OCI-LY7 (cell line): ENCODE data around the gene FASTKD2. TPM values are rescaled to one million over a fixed set of nuclear protein-coding genes. Genes with fewer than 3 reads are reported as not detected.

Experiments used
- BruUV-seq: library from RNA; stranded (reverse); fragments of 400-500 nt; replicated peaks from 2 replicates; lab custom pipeline; 2021; lab: Mats Ljungman, UMichigan
- CTCF ChIA-PET: fragments of 300-600 bp; sonication (Branson Sonifier 250); formaldehyde crosslinking; loops from one replicate; lab custom pipeline; 2022; ENCODE audit warnings: antibody characterized with exemption; ENCODE audit not compliant: unreplicated experiment; lab: Charles Lee
- POLR2A ChIA-PET: fragments of 300-600 bp; sonication (Branson Sonifier 250); formaldehyde crosslinking; loops from one replicate; lab custom pipeline; 2022; ENCODE audit warnings: antibody characterized with exemption; lab: Charles Lee
- DNase-seq: peaks from one replicate; pipeline ENCODE4 v3.0.0-alpha.2; 2015; ENCODE audit warnings: low spot score
- H2AFZ ChIP-seq: fragments of 200-600 bp; sonication (generic), shearing (Covaris generic); 2 replicates; pipeline ENCODE4 v1.6.1; 2014; ENCODE audit warnings: mild to moderate bottlenecking, antibody characterized with exemption, low read length, moderate library complexity
- H3K27ac ChIP-seq: fragments of 200-600 bp; sonication (generic); 2 replicates; pipeline ENCODE4 v1.5.1; 2014; ENCODE audit warnings: mixed run types, low read depth, mild to moderate bottlenecking, moderate library complexity, low read length, inconsistent platforms; ENCODE audit not compliant: poor library complexity, severe bottlenecking
- H3K36me3 ChIP-seq: fragments of 200-600 bp; sonication (generic); 2 replicates; pipeline ENCODE4 v1.6.1; 2014; ENCODE audit warnings: mild to moderate bottlenecking, antibody characterized with exemption, low read length, moderate library complexity, mixed read lengths; ENCODE audit not compliant: insufficient read depth
- H3K4me1 ChIP-seq: fragments of 200-600 bp; sonication (generic); 2 replicates; pipeline ENCODE4 v1.5.1; 2014; ENCODE audit warnings: mild to moderate bottlenecking, low read length; ENCODE audit not compliant: insufficient read depth, poor library complexity, severe bottlenecking
- H3K4me2 ChIP-seq: fragments of 200-600 bp; sonication (generic); 2 replicates; pipeline ENCODE4 v1.6.1; 2014; ENCODE audit warnings: mild to moderate bottlenecking, low read length
- H3K4me3 ChIP-seq: fragments of 200-600 bp; sonication (generic); 2 replicates; pipeline ENCODE4 v1.5.1; 2014; ENCODE audit warnings: mild to moderate bottlenecking, low read depth, low read length; ENCODE audit not compliant: poor library complexity, severe bottlenecking
- H3K79me2 ChIP-seq: fragments of 200-600 bp; sonication (generic); 2 replicates; pipeline ENCODE4 v1.6.1; 2016; ENCODE audit warnings: low read depth, mild to moderate bottlenecking, low read length, moderate library complexity, mixed read lengths; ENCODE audit not compliant: insufficient read depth
- H3K9me2 ChIP-seq: fragments of 200-600 bp; sonication (generic); 2 replicates; pipeline ENCODE4 v1.6.1; 2016; ENCODE audit warnings: mild to moderate bottlenecking, low read length, mixed read lengths; ENCODE audit not compliant: insufficient read depth
- H3K9me3 ChIP-seq: fragments of 200-600 bp; sonication (generic); 2 replicates; pipeline ENCODE4 v1.6.1; 2014; ENCODE audit warnings: mild to moderate bottlenecking, mixed run types, low read length, mixed read lengths
- H4K20me1 ChIP-seq: fragments of 200-600 bp; sonication (generic); 2 replicates; pipeline ENCODE4 v1.6.1; 2014; ENCODE audit warnings: mild to moderate bottlenecking, antibody characterized with exemption, low read length, moderate library complexity, mixed read lengths; ENCODE audit not compliant: insufficient read depth
- EZH2phosphoT487 ChIP-seq: fragments of 200-600 bp; sonication (generic); IDR thresholded peaks from 2 replicates; pipeline ENCODE4 v1.6.1; 2018; ENCODE audit warnings: low read depth, borderline replicate concordance, mild to moderate bottlenecking, mixed run types, antibody characterized with exemption, low read length, moderate library complexity, mixed read lengths
- intact Hi-C: fragments of 100-400 bp; cut with micrococcal nuclease; formaldehyde crosslinking; loops from one replicate; pipeline ENCODE4 v1.10.0; 2022; ENCODE audit not compliant: unreplicated experiment
- total RNA-seq, 2 experiments: library from RNA; depleted of rRNA in 1 of 2; stranded (reverse); fragments of >200 nt in 1 of 2; shearing (Covaris generic) in 1 of 2; gene quantifications; 2 replicates each; pipeline ENCODE4 v1.2.3, GENCODE V29; 2014 to 2022
- TF ChIP-seq, protein P1 (sequence below): fragments of 200-600 bp; sonication (generic); conservative IDR thresholded peaks from 2 replicates; pipeline ENCODE4 v1.5.1; 2014; ENCODE audit warnings: mild to moderate bottlenecking, antibody characterized with exemption, low read length, moderate library complexity, mixed read lengths

FASTKD2 gene
- total RNA-seq, 2 experiments from 2014 or later = 17.0 to 20.9 TPM

DNA sequence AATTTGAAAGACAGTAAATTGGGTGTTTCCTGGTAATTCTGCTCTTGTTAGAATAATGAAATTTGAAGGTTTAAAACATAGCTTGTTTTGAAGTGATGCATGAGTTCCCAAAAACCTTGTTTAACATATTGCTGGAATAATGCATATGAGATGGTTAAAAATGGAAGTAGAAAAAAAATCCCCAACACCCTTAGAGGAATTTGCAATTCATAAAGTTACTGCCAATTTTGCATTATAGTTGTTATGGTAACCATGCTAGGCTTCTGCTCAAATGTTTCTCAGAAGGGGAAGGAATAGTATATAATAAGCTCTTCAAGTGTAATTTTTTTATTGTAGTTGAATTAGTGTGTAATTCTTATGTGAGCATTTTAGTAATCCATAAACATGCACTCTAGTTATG lies 49.1 kb downstream of the FASTKD2 start:
- no peaks in the 10 kb centered on the region for H3K36me3 ChIP-seq
- H3K9me3 ChIP-seq = no peaks in the 10 kb centered on the region
- H3K27ac ChIP-seq = no peak overlapping the region
- H3K79me2 ChIP-seq = no peaks in the 10 kb centered on the region
- ChIA-PET CTCF (no interaction called here), POLR2A (interaction anchor here (0.7 to 1.2 kb wide), 3 partner anchors 9 to 391 kb away, joined by 3 read pairs; no protein-coding TSS in a partner anchor)
- H3K9me2 ChIP-seq = no peaks in the 10 kb centered on the region
- H3K4me1 ChIP-seq = no peaks in the 10 kb centered on the region
- no TSS peak for BruUV-seq
- no peak overlapping the region for H2AFZ ChIP-seq
- no peaks in the 10 kb centered on the region for H4K20me1 ChIP-seq
- no peak overlapping the region for H3K4me2 ChIP-seq
- intact Hi-C loops = no loop called here
- no peak for TF ChIP-seq EZH2phosphoT487
- TF ChIP-seq, protein P1, sequence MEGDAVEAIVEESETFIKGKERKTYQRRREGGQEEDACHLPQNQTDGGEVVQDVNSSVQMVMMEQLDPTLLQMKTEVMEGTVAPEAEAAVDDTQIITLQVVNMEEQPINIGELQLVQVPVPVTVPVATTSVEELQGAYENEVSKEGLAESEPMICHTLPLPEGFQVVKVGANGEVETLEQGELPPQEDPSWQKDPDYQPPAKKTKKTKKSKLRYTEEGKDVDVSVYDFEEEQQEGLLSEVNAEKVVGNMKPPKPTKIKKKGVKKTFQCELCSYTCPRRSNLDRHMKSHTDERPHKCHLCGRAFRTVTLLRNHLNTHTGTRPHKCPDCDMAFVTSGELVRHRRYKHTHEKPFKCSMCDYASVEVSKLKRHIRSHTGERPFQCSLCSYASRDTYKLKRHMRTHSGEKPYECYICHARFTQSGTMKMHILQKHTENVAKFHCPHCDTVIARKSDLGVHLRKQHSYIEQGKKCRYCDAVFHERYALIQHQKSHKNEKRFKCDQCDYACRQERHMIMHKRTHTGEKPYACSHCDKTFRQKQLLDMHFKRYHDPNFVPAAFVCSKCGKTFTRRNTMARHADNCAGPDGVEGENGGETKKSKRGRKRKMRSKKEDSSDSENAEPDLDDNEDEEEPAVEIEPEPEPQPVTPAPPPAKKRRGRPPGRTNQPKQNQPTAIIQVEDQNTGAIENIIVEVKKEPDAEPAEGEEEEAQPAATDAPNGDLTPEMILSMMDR = no peak
- DNase-seq = no peak
- no peak overlapping the region for H3K4me3 ChIP-seq

GRCh38 chr2:206820807-206821206 lies 55.4 kb downstream of the FASTKD2 start:
- intact Hi-C loops = no loop called here
- Histone ChIP-seq H3K79me2 (no peaks in the 10 kb centered on the region), H4K20me1 (no peaks in the 10 kb centered on the region), H3K9me2 (0 out of 2 replicates have a peak, but pooled peaks cover 3% of the 10 kb centered on the region), H3K4me2 (no peak overlapping the region), H3K27ac (no peak overlapping the region), H3K36me3 (no peaks in the 10 kb centered on the region), H3K4me1 (no peaks in the 10 kb centered on the region), H3K9me3 (no peaks in the 10 kb centered on the region), H2AFZ (no peak overlapping the region), H3K4me3 (no peak overlapping the region)
- ChIA-PET POLR2A (no interaction called here), CTCF (no interaction called here)
- DNase-seq = no peak
- BruUV-seq = no TSS peak
- TF ChIP-seq, protein P1 = no peak
- TF ChIP-seq EZH2phosphoT487 = no peak

DNA sequence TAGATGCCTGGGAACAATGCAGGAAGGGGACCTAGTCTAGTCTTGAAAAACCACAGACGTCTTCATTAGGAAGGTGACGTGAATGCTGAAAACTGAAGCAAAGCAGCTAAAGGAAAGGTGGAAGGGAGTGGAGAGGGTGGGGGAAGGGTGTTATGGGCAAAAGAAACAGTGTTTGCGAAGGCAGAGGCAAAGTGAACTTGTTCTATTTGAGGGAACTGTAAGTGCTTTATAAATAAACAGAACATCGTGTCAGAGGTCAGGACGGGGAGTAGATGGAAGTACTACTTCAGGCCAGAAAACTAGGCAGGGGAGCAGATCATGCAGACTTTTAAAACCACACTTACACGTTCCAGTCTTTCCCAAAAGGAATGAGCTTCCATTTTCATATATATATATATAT lies 57.8 kb downstream of the FASTKD2 start:
- Histone ChIP-seq H2AFZ (no peak overlapping the region), H3K27ac (no peak overlapping the region), H4K20me1 (no peaks in the 10 kb centered on the region), H3K36me3 (no peaks in the 10 kb centered on the region), H3K9me3 (no peaks in the 10 kb centered on the region), H3K79me2 (no peaks in the 10 kb centered on the region), H3K9me2 (0 out of 2 replicates have a peak, but pooled peaks cover 3% of the 10 kb centered on the region), H3K4me2 (no peak overlapping the region), H3K4me3 (no peak overlapping the region), H3K4me1 (no peaks in the 10 kb centered on the region)
- no peak for DNase-seq
- POLR2A ChIA-PET = interaction anchor here (1.4 kb wide), 1 partner anchor 8 kb away, joined by 3 read pairs; no protein-coding TSS in a partner anchor
- CTCF ChIA-PET = no interaction called here
- intact Hi-C loops = no loop called here
- no TSS peak for BruUV-seq
- TF ChIP-seq, protein P1 = no peak
- no peak for TF ChIP-seq EZH2phosphoT487
